Measurements from ENCODE around the gene EPO. TPM values are rescaled to one million over a fixed set of nuclear protein-coding genes. Genes with fewer than 3 reads are reported as not detected.

Gene EPO
- total RNA-seq, 1 donor from 2014 or later: not detected

GRCh38 chr7:100705753-100706671, 14.3 kb upstream of the EPO start, which contains the start of gene POP7:
POP7 (plus strand) TSS chr7:100706121; CDS start chr7:100706831, 710 bp downstream.
- H3K27ac Mint-ChIP-seq (ENCODE audit: unreplicated experiment): peak within 1 kb of the TSS; percentile 93
- peaks cover 2% of the 10 kb centered on the region for H3K27me3 Mint-ChIP-seq (ENCODE audit: unreplicated experiment)
- H3K36me3 Mint-ChIP-seq (ENCODE audit: unreplicated experiment): no peaks in the 10 kb centered on the region
- H3K9me3 Mint-ChIP-seq (ENCODE audit: unreplicated experiment): no peaks in the 10 kb centered on the region
- peak within 1 kb of the TSS; percentile 96 for H3K4me3 Mint-ChIP-seq (ENCODE audit: unreplicated experiment)
- H3K4me1 Mint-ChIP-seq (ENCODE audit: low read depth, unreplicated experiment): peaks cover 6% of the 10 kb centered on the region
- DNase-seq: peak; percentile 100
- TF ChIP-seq CTCF (IDR thresholded peaks at IDR 0.05; ENCODE audit: partially characterized antibody, unreplicated experiment): no peak

GRCh38 chr7:100706672-100707311, 13.5 kb upstream of the EPO start:
- Mint-ChIP-seq H3K36me3 (ENCODE audit: unreplicated experiment) (no peaks in the 10 kb centered on the region), H3K4me1 (ENCODE audit: low read depth, unreplicated experiment) (peaks cover 6% of the 10 kb centered on the region), H3K9me3 (ENCODE audit: unreplicated experiment) (no peaks in the 10 kb centered on the region), H3K27ac (ENCODE audit: unreplicated experiment) (peak overlapping the region; percentile 93), H3K27me3 (ENCODE audit: unreplicated experiment) (no peaks in the 10 kb centered on the region), H3K4me3 (ENCODE audit: unreplicated experiment) (peak overlapping the region; percentile 96)
- TF ChIP-seq CTCF (IDR thresholded peaks at IDR 0.05; ENCODE audit: partially characterized antibody, unreplicated experiment): no peak
- DNase-seq: no peak

- no peak overlapping the region for H3K4me3 Mint-ChIP-seq (ENCODE audit: unreplicated experiment)
- no peak for TF ChIP-seq CTCF (IDR thresholded peaks at IDR 0.05; ENCODE audit: partially characterized antibody, unreplicated experiment)
- no peaks in the 10 kb centered on the region for H3K36me3 Mint-ChIP-seq (ENCODE audit: unreplicated experiment)
- no peak overlapping the region for H3K27ac Mint-ChIP-seq (ENCODE audit: unreplicated experiment)
- H3K9me3 Mint-ChIP-seq (ENCODE audit: unreplicated experiment): no peaks in the 10 kb centered on the region
- no peak for DNase-seq
- peaks cover 6% of the 10 kb centered on the region for H3K4me1 Mint-ChIP-seq (ENCODE audit: low read depth, unreplicated experiment)
- no peaks in the 10 kb centered on the region for H3K27me3 Mint-ChIP-seq (ENCODE audit: unreplicated experiment)
Observed at GRCh38 chr7:100708395-100708794, 11.9 kb upstream of the EPO start.

- H3K27me3 Mint-ChIP-seq (ENCODE audit: unreplicated experiment): peaks cover 2% of the 10 kb centered on the region
- H3K9me3 Mint-ChIP-seq (ENCODE audit: unreplicated experiment): no peaks in the 10 kb centered on the region
- H3K27ac Mint-ChIP-seq (ENCODE audit: unreplicated experiment): peak overlapping the region; percentile 19
- H3K4me3 Mint-ChIP-seq (ENCODE audit: unreplicated experiment): no peak overlapping the region
- H3K36me3 Mint-ChIP-seq (ENCODE audit: unreplicated experiment): no peaks in the 10 kb centered on the region
- TF ChIP-seq CTCF (IDR thresholded peaks at IDR 0.05; ENCODE audit: partially characterized antibody, unreplicated experiment): no peak
- peaks cover 6% of the 10 kb centered on the region for H3K4me1 Mint-ChIP-seq (ENCODE audit: low read depth, unreplicated experiment)
- no peak for DNase-seq
Observed at GRCh38 chr7:100710452-100710851, 9.8 kb upstream of the EPO start.

- Mint-ChIP-seq H3K4me1 (ENCODE audit: low read depth, unreplicated experiment) (peaks cover 6% of the 10 kb centered on the region), H3K27me3 (ENCODE audit: unreplicated experiment) (peaks cover 2% of the 10 kb centered on the region), H3K36me3 (ENCODE audit: unreplicated experiment) (no peaks in the 10 kb centered on the region), H3K4me3 (ENCODE audit: unreplicated experiment) (no peak overlapping the region), H3K27ac (ENCODE audit: unreplicated experiment) (no peak overlapping the region), H3K9me3 (ENCODE audit: unreplicated experiment) (no peaks in the 10 kb centered on the region)
- no peak for DNase-seq
- no peak for TF ChIP-seq CTCF (IDR thresholded peaks at IDR 0.05; ENCODE audit: partially characterized antibody, unreplicated experiment)
Observed at GRCh38 chr7:100711369-100711768, 8.9 kb upstream of the EPO start.
